ENCODE measurements around the gene POFUT1. TPM values are rescaled to one million over a fixed set of nuclear protein-coding genes. Genes with fewer than 3 reads are reported as not detected.
"Not testable (repeated sequence)": the region's sequence is repeated elsewhere in the genome, so short reads cannot be mapped to it uniquely, and the experiment has no call there.

POFUT1 gene
- total RNA-seq, 1 donor from 2014 or later, result 67.4 TPM

GRCh38 chr20:32191873-32192272 is 15.8 kb upstream of the POFUT1 start:
- peaks cover 25% of the 10 kb centered on the region for H3K4me1 Mint-ChIP-seq (ENCODE audit: low read depth)
- no peak overlapping the region for H3K27ac Mint-ChIP-seq

GRCh38 chr20:32192698-32193097 is 15.0 kb upstream of the POFUT1 start:
- Mint-ChIP-seq H3K27ac (no peak overlapping the region), H3K36me3 (ENCODE audit: low read depth) (peaks cover 72% of the 10 kb centered on the region), H3K9me3 (no peaks in the 10 kb centered on the region), H3K4me3 (ENCODE audit: low read depth) (no peak overlapping the region), H3K4me1 (ENCODE audit: low read depth) (peaks cover 25% of the 10 kb centered on the region), H3K27me3 (ENCODE audit: low read depth) (no peaks in the 10 kb centered on the region)
- DNase-seq (ENCODE audit: low spot score), result no peak
- intact Hi-C loops (cut with micrococcal nuclease), result no loop called here

More at GRCh38 chr20:32191873-32192272, 15.8 kb upstream of the POFUT1 start:
- H3K9me3 Mint-ChIP-seq, result no peaks in the 10 kb centered on the region
- intact Hi-C loops (cut with micrococcal nuclease), result no loop called here
- peaks cover 64% of the 10 kb centered on the region for H3K36me3 Mint-ChIP-seq (ENCODE audit: low read depth)
- no peak overlapping the region for H3K4me3 Mint-ChIP-seq (ENCODE audit: low read depth)
- DNase-seq (ENCODE audit: low spot score), result no peak
- no peaks in the 10 kb centered on the region for H3K27me3 Mint-ChIP-seq (ENCODE audit: low read depth)

- H3K27ac Mint-ChIP-seq; H3K27me3 Mint-ChIP-seq (ENCODE audit: low read depth); DNase-seq (ENCODE audit: low spot score); H3K9me3 Mint-ChIP-seq; H3K4me3 Mint-ChIP-seq (ENCODE audit: low read depth); intact Hi-C loops (cut with micrococcal nuclease): not testable (repeated sequence)
- Mint-ChIP-seq H3K4me1 (ENCODE audit: low read depth) (peaks cover 25% of the 10 kb centered on the region), H3K36me3 (ENCODE audit: low read depth) (peaks cover 78% of the 10 kb centered on the region)
These were observed 14.3 kb upstream of the POFUT1 start for GRCh38 chr20:32193336-32193735.

GRCh38 chr20:32193996-32194395 is 13.7 kb upstream of the POFUT1 start:
- peaks cover 24% of the 10 kb centered on the region for H3K4me1 Mint-ChIP-seq (ENCODE audit: low read depth)
- peaks cover 81% of the 10 kb centered on the region for H3K36me3 Mint-ChIP-seq (ENCODE audit: low read depth)
- DNase-seq (ENCODE audit: low spot score), result no peak
- no peak overlapping the region for H3K4me3 Mint-ChIP-seq (ENCODE audit: low read depth)
- H3K27ac Mint-ChIP-seq, result peak overlapping the region; percentile 31
- no peaks in the 10 kb centered on the region for H3K9me3 Mint-ChIP-seq
- no peaks in the 10 kb centered on the region for H3K27me3 Mint-ChIP-seq (ENCODE audit: low read depth)
- intact Hi-C loops (cut with micrococcal nuclease), result no loop called here

GRCh38 chr20:32195581-32195980 is 12.1 kb upstream of the POFUT1 start:
- no peak overlapping the region for H3K4me3 Mint-ChIP-seq (ENCODE audit: low read depth)
- H3K4me1 Mint-ChIP-seq (ENCODE audit: low read depth), result peaks cover 31% of the 10 kb centered on the region
- peaks cover 90% of the 10 kb centered on the region for H3K36me3 Mint-ChIP-seq (ENCODE audit: low read depth)
- H3K27me3 Mint-ChIP-seq (ENCODE audit: low read depth), result no peaks in the 10 kb centered on the region
- intact Hi-C loops (cut with micrococcal nuclease), result no loop called here
- no peak overlapping the region for H3K27ac Mint-ChIP-seq
- H3K9me3 Mint-ChIP-seq, result no peaks in the 10 kb centered on the region
- DNase-seq (ENCODE audit: low spot score), result no peak

GRCh38 chr20:32196613-32197012 is 11.1 kb upstream of the POFUT1 start:
- Mint-ChIP-seq H3K4me1 (ENCODE audit: low read depth) (peaks cover 30% of the 10 kb centered on the region), H3K36me3 (ENCODE audit: low read depth) (peaks cover 93% of the 10 kb centered on the region)
- H3K4me3 Mint-ChIP-seq (ENCODE audit: low read depth); H3K27ac Mint-ChIP-seq; intact Hi-C loops (cut with micrococcal nuclease); H3K27me3 Mint-ChIP-seq (ENCODE audit: low read depth); H3K9me3 Mint-ChIP-seq; DNase-seq (ENCODE audit: low spot score): not testable (repeated sequence)

- H3K4me1 Mint-ChIP-seq (ENCODE audit: low read depth), result peaks cover 30% of the 10 kb centered on the region
- intact Hi-C loops (cut with micrococcal nuclease); H3K27me3 Mint-ChIP-seq (ENCODE audit: low read depth); H3K4me3 Mint-ChIP-seq (ENCODE audit: low read depth); H3K9me3 Mint-ChIP-seq; DNase-seq (ENCODE audit: low spot score); H3K27ac Mint-ChIP-seq: not testable (repeated sequence)
- H3K36me3 Mint-ChIP-seq (ENCODE audit: low read depth), result peaks cover 94% of the 10 kb centered on the region
These were observed 10.5 kb upstream of the POFUT1 start for GRCh38 chr20:32197136-32197535.

- intact Hi-C loops (cut with micrococcal nuclease), result no loop called here
- H3K27ac Mint-ChIP-seq, result peak overlapping the region; percentile 30
- H3K4me1 Mint-ChIP-seq (ENCODE audit: low read depth), result peaks cover 43% of the 10 kb centered on the region
- peak overlapping the region; percentile 38 for H3K4me3 Mint-ChIP-seq (ENCODE audit: low read depth)
- H3K27me3 Mint-ChIP-seq (ENCODE audit: low read depth), result no peaks in the 10 kb centered on the region
- H3K36me3 Mint-ChIP-seq (ENCODE audit: low read depth), result peaks cover 94% of the 10 kb centered on the region
- H3K9me3 Mint-ChIP-seq, result no peaks in the 10 kb centered on the region
- DNase-seq (ENCODE audit: low spot score), result no peak
These were observed 8.7 kb upstream of the POFUT1 start for GRCh38 chr20:32199006-32199405.

- no peaks in the 10 kb centered on the region for H3K9me3 Mint-ChIP-seq
- peak overlapping the region; percentile 91 for H3K27ac Mint-ChIP-seq
- intact Hi-C loops (cut with micrococcal nuclease), result loop anchor here (5.0 kb wide), 1 partner anchor 101 kb away; no protein-coding TSS in a partner anchor
- H3K4me1 Mint-ChIP-seq (ENCODE audit: low read depth), result peaks cover 52% of the 10 kb centered on the region
- H3K27me3 Mint-ChIP-seq (ENCODE audit: low read depth), result no peaks in the 10 kb centered on the region
- DNase-seq (ENCODE audit: low spot score), result no peak
- H3K36me3 Mint-ChIP-seq (ENCODE audit: low read depth), result peaks cover 97% of the 10 kb centered on the region
- no peak overlapping the region for H3K4me3 Mint-ChIP-seq (ENCODE audit: low read depth)
These were observed 6.2 kb upstream of the POFUT1 start for GRCh38 chr20:32201296-32201976.

- intact Hi-C loops (cut with micrococcal nuclease), result loop anchor here (5.0 kb wide), 1 partner anchor 100 kb away; no protein-coding TSS in a partner anchor
- DNase-seq (ENCODE audit: low spot score), result no peak
- H3K9me3 Mint-ChIP-seq, result no peaks in the 10 kb centered on the region
- H3K4me3 Mint-ChIP-seq (ENCODE audit: low read depth), result no peak overlapping the region
- peaks cover 54% of the 10 kb centered on the region for H3K4me1 Mint-ChIP-seq (ENCODE audit: low read depth)
- H3K27ac Mint-ChIP-seq, result peak overlapping the region; percentile 91
- no peaks in the 10 kb centered on the region for H3K27me3 Mint-ChIP-seq (ENCODE audit: low read depth)
- peaks cover 97% of the 10 kb centered on the region for H3K36me3 Mint-ChIP-seq (ENCODE audit: low read depth)
These were observed 5.7 kb upstream of the POFUT1 start for GRCh38 chr20:32201977-32202363.

GRCh38 chr20:32203356-32204204 is 4.1 kb upstream of the POFUT1 start:
- intact Hi-C loops (cut with micrococcal nuclease), result loop anchor here (1.0 to 5.0 kb wide), 6 partner anchors 49 to 152 kb away; no protein-coding TSS in a partner anchor
- peak overlapping the region; percentile 91 for H3K27ac Mint-ChIP-seq
- DNase-seq (ENCODE audit: low spot score), result no peak
- peak overlapping the region; percentile 98 for H3K4me3 Mint-ChIP-seq (ENCODE audit: low read depth)
- H3K27me3 Mint-ChIP-seq (ENCODE audit: low read depth), result no peaks in the 10 kb centered on the region
- H3K36me3 Mint-ChIP-seq (ENCODE audit: low read depth), result peaks cover 88% of the 10 kb centered on the region
- H3K4me1 Mint-ChIP-seq (ENCODE audit: low read depth), result peaks cover 54% of the 10 kb centered on the region
- H3K9me3 Mint-ChIP-seq, result no peaks in the 10 kb centered on the region

- H3K4me3 Mint-ChIP-seq (ENCODE audit: low read depth), result peak overlapping the region; percentile 98
- intact Hi-C loops (cut with micrococcal nuclease), result loop anchor here (1.0 to 5.0 kb wide), 7 partner anchors 48 to 278 kb away; no protein-coding TSS in a partner anchor
- peak overlapping the region; percentile 91 for H3K27ac Mint-ChIP-seq
- no peaks in the 10 kb centered on the region for H3K27me3 Mint-ChIP-seq (ENCODE audit: low read depth)
- no peak for DNase-seq (ENCODE audit: low spot score)
- no peaks in the 10 kb centered on the region for H3K9me3 Mint-ChIP-seq
- H3K36me3 Mint-ChIP-seq (ENCODE audit: low read depth), result peaks cover 86% of the 10 kb centered on the region
- peaks cover 58% of the 10 kb centered on the region for H3K4me1 Mint-ChIP-seq (ENCODE audit: low read depth)
These were observed 3.2 kb upstream of the POFUT1 start for GRCh38 chr20:32204205-32205109.
